Mucosa of rectum (tissue), 2 donors: Measurements from ENCODE around the gene RPL19.

Experiments
- H3K27ac ChIP-seq, 2 donors: one replicate each; pipeline ENCODE4 v1.7.0; 2013; ENCODE audit warnings: inconsistent platforms in 2 of 2, low read depth in 2 of 2, low read length in 2 of 2
- H3K27me3 ChIP-seq, 2 donors: one replicate each; pipeline ENCODE4 v1.7.0; 2013; ENCODE audit warnings: low read length in 2 of 2; ENCODE audit not compliant: control insufficient read depth in 2 of 2, insufficient read depth in 2 of 2
- H3K36me3 ChIP-seq, 2 donors: one replicate each; pipeline ENCODE4 v1.7.0; 2013; ENCODE audit warnings: low read length in 2 of 2; ENCODE audit not compliant: control insufficient read depth in 2 of 2, insufficient read depth in 2 of 2
- H3K4me1 ChIP-seq, 2 donors: one replicate each; pipeline ENCODE4 v1.7.0; 2013; ENCODE audit warnings: low read length in 2 of 2, mild to moderate bottlenecking in 1 of 2; ENCODE audit not compliant: control insufficient read depth in 2 of 2, insufficient read depth in 2 of 2
- H3K4me3 ChIP-seq, 2 donors: one replicate each; pipeline ENCODE4 v1.7.0; 2013; ENCODE audit warnings: low read length in 2 of 2
- H3K9ac ChIP-seq, 2 donors: one replicate each; pipeline ENCODE4 v1.7.0; 2013; ENCODE audit warnings: low read length in 2 of 2, low read depth in 1 of 2, mild to moderate bottlenecking in 1 of 2
- H3K9me3 ChIP-seq, 2 donors: one replicate each; pipeline ENCODE4 v1.7.0; 2013; ENCODE audit warnings: low read length in 2 of 2; ENCODE audit not compliant: control insufficient read depth in 2 of 2
- donor health status: healthy.
- donor health status: Normal muscosa, but diverticular disease.

The RPL19 gene

DNA sequence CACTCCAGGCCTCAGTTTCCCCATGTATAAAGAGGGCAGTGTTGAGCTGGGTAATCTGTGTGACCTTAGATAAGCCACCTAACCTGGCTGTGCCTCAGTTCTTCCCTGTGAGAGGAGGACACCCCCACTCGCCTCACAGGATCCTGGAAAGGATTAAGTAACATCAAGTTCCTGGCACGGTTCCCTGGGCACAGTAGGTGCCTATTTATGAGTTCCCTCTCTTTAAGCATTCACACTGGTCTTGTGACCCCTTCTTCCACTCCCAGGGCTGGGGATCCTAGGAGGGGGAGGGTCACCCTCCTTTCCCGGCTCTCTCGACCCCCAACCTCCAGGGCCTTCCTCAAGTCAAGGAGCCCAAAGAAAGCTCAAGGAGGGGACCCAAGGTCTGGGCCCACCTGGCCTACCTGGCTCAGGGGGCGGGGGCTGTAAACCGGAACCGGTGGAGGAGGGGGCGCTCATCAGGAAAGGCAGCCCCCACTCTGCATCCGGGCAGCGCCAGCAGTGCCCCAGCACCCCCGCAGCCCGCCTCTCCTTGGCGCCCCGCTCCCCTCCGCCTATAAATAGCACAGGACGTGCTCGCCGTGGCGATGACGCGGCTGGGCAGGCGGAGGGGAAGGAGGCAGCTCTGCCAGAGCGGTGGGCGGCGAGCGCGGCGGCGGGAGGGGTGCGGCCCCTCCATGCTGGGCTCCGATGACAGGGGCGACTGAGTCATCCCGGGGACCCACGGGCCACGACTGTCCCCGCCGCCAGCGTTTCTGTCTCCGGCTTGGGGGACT, 9.4 kb downstream of the RPL19 start:
- H3K4me1 ChIP-seq, result peaks cover 11 to 15% of the 10 kb centered on the region in 2 donors
- no peak overlapping the region for H3K27ac ChIP-seq
- no peaks in the 10 kb centered on the region for H3K9me3 ChIP-seq
- peaks cover 0 to 2% of the 10 kb centered on the region in 2 donors for H3K27me3 ChIP-seq
- peak overlapping the region; percentile 31 to 33 for H3K4me3 ChIP-seq
- peak overlapping the region; percentile 44 to 47 for H3K9ac ChIP-seq
- peaks cover 5 to 8% of the 10 kb centered on the region in 2 donors for H3K36me3 ChIP-seq

DNA sequence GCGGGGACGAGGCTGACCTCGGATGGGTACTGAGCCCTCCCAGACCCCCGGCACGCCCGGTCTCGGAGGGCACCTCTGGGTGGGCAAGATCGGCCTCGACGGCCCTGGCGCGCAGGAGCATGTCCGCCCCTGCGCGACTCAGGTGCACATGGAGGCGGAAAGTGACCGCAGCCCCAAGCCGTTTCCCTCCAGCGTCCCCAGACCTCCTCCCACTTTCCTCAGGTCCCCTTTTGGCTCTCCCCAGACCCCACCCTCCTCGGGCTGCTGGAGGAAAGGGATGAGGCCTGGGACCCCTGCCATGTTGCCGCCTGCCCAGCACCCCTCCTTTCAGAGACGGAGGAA, 10.0 kb downstream of the RPL19 start:
- Histone ChIP-seq H3K9me3 (no peaks in the 10 kb centered on the region), H3K27ac (no peak overlapping the region), H3K4me3 (peak overlapping the region; percentile 31 to 33), H3K27me3 (peaks cover 0 to 2% of the 10 kb centered on the region in 2 donors), H3K9ac (peak overlapping the region in 1 of 2 donors; percentile 47), H3K4me1 (peaks cover 11 to 15% of the 10 kb centered on the region in 2 donors), H3K36me3 (peaks cover under 1 to 2% of the 10 kb centered on the region in 2 donors)

DNA sequence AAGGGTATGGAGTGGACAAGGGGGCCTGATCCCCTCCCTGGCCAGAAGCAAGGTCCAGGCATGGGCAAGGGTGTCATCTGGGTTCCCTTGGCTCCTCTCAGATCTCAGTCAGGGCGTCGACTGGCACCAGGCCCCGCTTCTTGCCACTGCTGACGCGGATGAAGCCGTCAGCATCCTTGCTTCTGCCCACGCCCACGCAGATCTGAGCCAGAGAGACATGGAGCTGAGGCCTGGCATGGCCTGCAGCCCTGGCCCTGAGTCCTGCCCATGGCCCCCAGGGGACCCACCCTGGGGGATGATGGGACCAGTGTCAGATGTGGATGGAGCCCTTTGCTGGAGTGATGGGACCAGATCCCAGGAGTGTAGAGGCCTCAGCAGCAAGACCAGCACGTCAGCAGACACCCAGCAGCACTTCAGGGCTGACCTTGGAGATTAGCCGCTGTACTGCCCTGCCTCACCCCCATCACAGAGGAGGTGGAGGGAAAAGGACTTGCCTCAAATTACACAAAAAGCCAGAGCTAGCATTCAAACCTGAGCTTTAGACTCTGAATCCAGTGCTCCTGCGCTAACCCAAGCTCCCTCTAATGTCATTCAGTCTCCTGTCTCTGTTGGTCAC, 12.2 kb downstream of the RPL19 start:
- no peaks in the 10 kb centered on the region for H3K9me3 ChIP-seq
- H3K4me3 ChIP-seq, result no peak overlapping the region
- no peaks in the 10 kb centered on the region for H3K36me3 ChIP-seq
- H3K9ac ChIP-seq, result no peak overlapping the region
- no peak overlapping the region for H3K27ac ChIP-seq
- H3K4me1 ChIP-seq, result peaks cover 11 to 15% of the 10 kb centered on the region in 2 donors
- H3K27me3 ChIP-seq, result peaks cover 2 to 3% of the 10 kb centered on the region in 2 donors

DNA sequence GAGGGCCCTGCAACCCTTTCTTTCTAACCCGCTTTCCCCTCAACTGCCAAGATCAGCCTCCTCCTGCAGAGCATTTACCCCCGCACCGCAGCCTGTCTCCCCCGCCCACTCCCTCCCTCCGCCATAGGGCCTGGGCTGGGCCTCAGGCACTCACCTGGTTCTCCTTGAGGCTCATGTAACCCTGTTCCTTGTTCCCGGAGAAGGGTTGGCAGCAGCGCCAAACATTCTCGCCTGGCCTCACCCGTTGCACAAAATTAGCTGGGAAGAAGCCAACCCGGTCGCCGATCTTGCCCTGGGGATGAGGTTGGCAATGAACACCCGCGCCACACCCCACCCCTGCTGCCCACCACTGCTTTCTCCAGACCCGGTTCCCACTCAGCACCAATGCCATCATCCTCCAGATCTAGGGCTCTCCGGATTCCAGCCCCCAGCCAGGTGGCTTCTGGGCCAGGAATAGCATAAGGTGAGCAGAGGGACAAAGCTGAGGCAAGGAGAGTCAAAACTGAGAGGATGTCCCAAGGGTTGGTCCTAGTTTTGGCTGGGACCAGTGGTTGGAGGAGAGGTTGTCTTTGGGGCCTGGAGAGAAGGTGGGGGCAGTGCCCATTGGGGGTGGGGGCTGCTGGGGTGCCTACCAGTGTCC, 12.9 kb downstream of the RPL19 start:
- no peak overlapping the region for H3K9ac ChIP-seq
- peaks cover 2 to 3% of the 10 kb centered on the region in 2 donors for H3K27me3 ChIP-seq
- H3K9me3 ChIP-seq, result no peaks in the 10 kb centered on the region
- H3K4me1 ChIP-seq, result peaks cover 11 to 15% of the 10 kb centered on the region in 2 donors
- H3K36me3 ChIP-seq, result no peaks in the 10 kb centered on the region
- H3K4me3 ChIP-seq, result no peak overlapping the region
- no peak overlapping the region for H3K27ac ChIP-seq

DNA sequence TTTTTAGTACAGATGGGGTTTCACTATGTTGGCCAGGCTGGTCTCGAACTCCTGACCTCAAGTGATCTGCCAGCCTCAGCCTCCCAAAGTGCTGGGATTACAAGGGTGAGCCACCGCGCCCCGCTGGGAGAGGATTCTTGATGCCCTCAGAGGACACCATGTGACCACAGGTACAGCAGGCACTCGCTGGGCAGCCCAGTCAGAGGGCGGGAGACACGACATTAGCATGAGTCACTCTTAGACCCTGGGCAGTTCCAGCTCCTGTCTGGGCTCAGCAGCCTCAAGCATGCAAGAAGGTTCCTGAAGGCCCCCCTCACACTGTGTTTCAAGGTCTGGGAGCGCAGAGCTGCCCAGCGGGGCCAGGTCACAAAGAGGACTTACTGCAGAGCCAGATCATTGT, 13.8 kb downstream of the RPL19 start:
- no peak overlapping the region for H3K27ac ChIP-seq
- H3K9me3 ChIP-seq, result no peaks in the 10 kb centered on the region
- H3K4me1 ChIP-seq, result peaks cover 8 to 12% of the 10 kb centered on the region in 2 donors
- peaks cover 2 to 3% of the 10 kb centered on the region in 2 donors for H3K27me3 ChIP-seq
- H3K4me3 ChIP-seq, result no peak overlapping the region
- H3K9ac ChIP-seq, result no peak overlapping the region
- no peaks in the 10 kb centered on the region for H3K36me3 ChIP-seq

DNA sequence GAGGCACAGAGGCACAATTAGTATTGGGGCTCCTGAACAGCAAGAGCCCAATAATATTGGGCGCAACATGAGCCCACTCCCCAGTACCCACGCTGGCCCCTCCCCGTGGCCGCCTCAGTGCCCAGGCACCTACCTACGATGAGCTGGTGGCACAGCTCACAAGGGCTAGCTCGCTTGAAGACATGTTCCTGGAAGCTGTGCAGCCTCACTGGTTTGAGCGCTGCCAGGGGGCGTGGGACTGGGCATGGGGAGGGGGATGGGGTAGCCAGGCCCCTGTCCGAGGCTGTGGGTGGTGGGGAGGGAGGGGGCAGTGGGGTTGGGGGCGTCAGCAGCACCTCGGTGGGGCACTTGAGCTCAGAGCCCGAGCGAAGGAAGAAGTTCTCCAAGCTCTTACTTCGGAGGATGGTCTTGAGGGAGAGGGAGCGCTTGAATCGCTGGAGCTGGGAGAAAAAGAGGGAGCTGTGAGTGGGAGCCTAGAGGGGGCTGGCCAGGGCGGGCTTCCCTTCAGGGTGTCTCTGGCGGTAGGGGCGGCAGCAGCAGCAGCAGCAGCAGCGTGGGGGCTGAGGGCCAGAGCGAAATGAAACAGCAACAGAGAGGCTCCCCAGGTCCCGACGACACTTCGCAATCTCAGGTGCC, 17.8 kb downstream of the RPL19 start:
- Histone ChIP-seq H3K9ac (no peak overlapping the region), H3K27me3 (peaks cover 0 to 7% of the 10 kb centered on the region in 2 donors), H3K36me3 (no peaks in the 10 kb centered on the region), H3K4me3 (no peak overlapping the region), H3K4me1 (no peaks in the 10 kb centered on the region), H3K9me3 (no peaks in the 10 kb centered on the region), H3K27ac (no peak overlapping the region)

DNA sequence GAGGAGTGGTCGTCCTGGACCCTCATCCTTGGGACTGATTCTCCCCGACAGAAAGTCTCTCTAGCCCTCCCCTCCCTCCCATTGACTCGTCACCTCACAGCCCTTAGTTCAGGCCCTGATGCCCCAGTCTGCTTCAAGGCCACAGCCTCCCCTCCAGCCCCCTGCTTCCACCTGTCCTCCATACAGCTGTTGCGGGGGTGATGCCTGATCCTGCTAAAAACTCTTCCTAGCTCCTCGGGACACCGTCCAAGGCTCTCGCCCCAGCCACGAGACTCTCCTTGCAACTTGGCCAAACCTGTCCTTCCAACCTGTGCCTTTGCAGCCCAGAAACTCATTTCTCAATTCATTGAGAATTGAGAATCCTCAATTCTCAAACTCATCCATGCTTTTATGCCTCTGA, 18.8 kb downstream of the RPL19 start:
- no peaks in the 10 kb centered on the region for H3K36me3 ChIP-seq
- H3K9me3 ChIP-seq, result no peaks in the 10 kb centered on the region
- H3K4me1 ChIP-seq, result no peaks in the 10 kb centered on the region
- no peak overlapping the region for H3K9ac ChIP-seq
- no peak overlapping the region for H3K27ac ChIP-seq
- H3K27me3 ChIP-seq, result peaks cover 7 to 8% of the 10 kb centered on the region in 2 donors
- no peak overlapping the region for H3K4me3 ChIP-seq

DNA sequence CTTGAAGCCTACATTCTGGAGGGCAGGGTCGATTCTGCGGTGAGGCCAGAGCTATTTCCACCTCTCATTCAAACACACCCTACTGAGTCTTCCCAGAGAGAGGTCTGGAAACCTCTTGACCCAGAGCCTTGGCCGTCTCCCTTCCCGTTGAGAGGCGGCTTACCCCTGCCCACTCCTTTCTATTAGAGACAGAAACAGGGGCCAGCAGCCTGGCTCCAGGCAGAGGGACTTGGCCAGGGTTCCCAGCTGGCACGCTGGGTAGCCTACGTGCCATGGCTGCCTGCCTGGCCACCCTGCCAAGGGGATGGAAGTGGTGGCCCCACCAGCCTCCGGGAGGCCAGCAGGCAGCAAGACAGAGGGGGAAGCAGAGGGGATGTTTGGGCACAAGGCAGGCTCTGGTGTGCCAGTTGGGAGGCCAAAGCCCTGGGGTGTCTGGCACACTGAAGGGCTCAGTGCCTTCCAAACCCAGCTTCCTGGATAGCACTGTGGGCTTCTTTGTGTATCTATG, 19.6 kb downstream of the RPL19 start:
- Histone ChIP-seq H3K9ac (no peak overlapping the region), H3K27me3 (peaks cover 8 to 14% of the 10 kb centered on the region in 2 donors), H3K36me3 (no peaks in the 10 kb centered on the region), H3K4me3 (no peak overlapping the region), H3K9me3 (no peaks in the 10 kb centered on the region), H3K4me1 (no peaks in the 10 kb centered on the region), H3K27ac (no peak overlapping the region)

DNA sequence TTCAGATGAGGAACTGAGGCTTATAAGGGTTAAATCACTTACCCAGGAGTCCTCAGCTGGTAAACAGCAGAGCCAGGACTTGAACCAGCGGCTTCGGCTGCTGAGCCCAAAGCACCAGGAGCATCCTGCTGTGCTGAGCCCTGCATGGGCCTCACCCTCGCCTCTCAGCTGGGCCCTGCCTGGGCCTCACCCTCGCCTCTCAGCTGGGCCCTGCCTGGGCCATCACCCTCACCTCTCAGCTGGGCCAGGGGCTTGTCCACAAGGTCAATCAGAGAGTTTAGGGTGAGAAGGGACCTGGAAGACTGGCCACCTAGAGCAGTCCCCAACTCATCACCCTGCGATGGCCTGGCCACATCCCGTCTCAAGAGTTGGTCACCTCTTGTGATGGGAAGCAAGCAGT, 21.5 kb downstream of the RPL19 start:
- no peaks in the 10 kb centered on the region for H3K36me3 ChIP-seq
- peaks cover 0 to 3% of the 10 kb centered on the region in 2 donors for H3K4me1 ChIP-seq
- H3K4me3 ChIP-seq, result no peak overlapping the region
- H3K27ac ChIP-seq, result no peak overlapping the region
- H3K9me3 ChIP-seq, result no peaks in the 10 kb centered on the region
- H3K27me3 ChIP-seq, result peaks cover 14 to 25% of the 10 kb centered on the region in 2 donors
- H3K9ac ChIP-seq, result no peak overlapping the region

DNA sequence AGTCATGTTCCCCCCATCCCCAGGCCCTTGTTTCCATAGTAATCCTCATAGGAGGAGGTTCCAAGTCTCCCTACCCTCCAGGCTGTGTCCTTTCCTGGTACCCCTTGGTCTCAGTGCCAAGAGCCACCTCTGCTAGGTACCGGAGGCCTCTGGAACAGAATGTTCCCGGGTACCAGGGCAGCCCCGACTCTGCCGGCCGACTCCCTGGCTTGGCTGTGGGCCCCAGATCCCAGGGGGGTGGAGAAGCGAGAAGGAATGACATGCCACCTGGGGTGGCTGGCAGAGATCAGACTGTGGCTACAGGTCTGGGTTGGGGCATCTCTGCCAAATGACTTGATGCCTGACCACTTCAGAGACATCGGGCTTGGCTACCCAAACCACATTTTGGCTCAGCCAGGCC, 22.1 kb downstream of the RPL19 start:
- Histone ChIP-seq H3K4me1 (peaks cover 0 to 3% of the 10 kb centered on the region in 2 donors), H3K36me3 (no peaks in the 10 kb centered on the region), H3K27ac (no peak overlapping the region), H3K4me3 (no peak overlapping the region), H3K27me3 (peaks cover 12 to 26% of the 10 kb centered on the region in 2 donors), H3K9ac (no peak overlapping the region), H3K9me3 (no peaks in the 10 kb centered on the region)
